GM23338 (cell line): Measurements from ENCODE around the gene ANGPTL3. TPM values are rescaled to one million over a fixed set of nuclear protein-coding genes. Genes with fewer than 3 reads are reported as not detected.

Experiments used
- ATAC-seq: fragments of 200-7000 bp; cut with Tn5 transposase; 3 replicates; pipeline ENCODE4 v1.9.1; 2020
- DNase-seq: peaks from one replicate; pipeline ENCODE4 v3.0.0-alpha.2; 2015; ENCODE audit warnings: low spot score
- H2AFZ ChIP-seq: fragments of 200-600 bp; sonication (generic); 2 replicates; pipeline ENCODE4 v1.8.0; 2016; ENCODE audit warnings: antibody characterized with exemption, mild to moderate bottlenecking, moderate library complexity
- H3F3A ChIP-seq: fragments of 200-600 bp; sonication (generic); replicated peaks from 2 replicates; pipeline ENCODE4 v1.8.0; 2017; ENCODE audit warnings: antibody characterized with exemption, mixed run types, low read depth
- H3K27ac ChIP-seq: fragments of 200-600 bp; sonication (generic); 2 replicates; pipeline ENCODE4 v1.6.1; 2016; ENCODE audit warnings: low read depth
- H3K27me3 ChIP-seq: fragments of 200-600 bp; sonication (generic); 2 replicates; pipeline ENCODE4 v1.8.0; 2016; ENCODE audit warnings: mild to moderate bottlenecking, mixed run types, moderate library complexity; ENCODE audit not compliant: insufficient read depth
- H3K36me3 ChIP-seq: fragments of 200-600 bp; sonication (generic); 2 replicates; pipeline ENCODE4 v1.8.0; 2016; ENCODE audit warnings: mild to moderate bottlenecking; ENCODE audit not compliant: insufficient read depth
- H3K4me1 ChIP-seq: fragments of 200-600 bp; sonication (generic); 2 replicates; pipeline ENCODE4 v1.8.0; 2016; ENCODE audit warnings: mild to moderate bottlenecking, moderate library complexity; ENCODE audit not compliant: insufficient read depth
- H3K4me2 ChIP-seq: fragments of 200-600 bp; sonication (generic); 2 replicates; pipeline ENCODE4 v1.7.1; 2017; ENCODE audit warnings: mixed run types
- H3K4me3 ChIP-seq: fragments of 200-600 bp; sonication (generic); 2 replicates; pipeline ENCODE4 v1.6.1; 2016; ENCODE audit warnings: mixed run types
- H3K79me2 ChIP-seq: fragments of 200-600 bp; sonication (generic); replicated peaks from 2 replicates; pipeline ENCODE4 v1.8.0; 2017; ENCODE audit warnings: mild to moderate bottlenecking; ENCODE audit not compliant: insufficient read depth
- H3K9me2 ChIP-seq: fragments of 200-600 bp; sonication (generic); 2 replicates; pipeline ENCODE4 v1.8.0; 2017; ENCODE audit not compliant: insufficient read depth
- H4K20me1 ChIP-seq: fragments of 200-600 bp; sonication (generic); replicated peaks from 2 replicates; pipeline ENCODE4 v1.8.0; 2017; ENCODE audit warnings: mild to moderate bottlenecking; ENCODE audit not compliant: insufficient read depth
- H3K27ac Mint-ChIP-seq: 2 replicates; pipeline ENCODE4 v1.8.0; 2020; ENCODE audit warnings: inconsistent platforms, mild to moderate bottlenecking, moderate library complexity, mixed read lengths
- H3K27me3 Mint-ChIP-seq: 3 replicates; pipeline ENCODE4 v1.8.0; 2022; ENCODE audit warnings: low read depth, mild to moderate bottlenecking, moderate library complexity, mixed read lengths, inconsistent platforms; ENCODE audit not compliant: insufficient read depth, poor library complexity
- H3K36me3 Mint-ChIP-seq: 3 replicates; pipeline ENCODE4 v1.8.0; 2021; ENCODE audit warnings: low read depth, mild to moderate bottlenecking, inconsistent platforms, moderate library complexity, mixed read lengths
- H3K4me1 Mint-ChIP-seq: 3 replicates; pipeline ENCODE4 v1.8.0; 2020; ENCODE audit warnings: mild to moderate bottlenecking, inconsistent platforms, mixed read lengths
- H3K4me3 Mint-ChIP-seq: 3 replicates; pipeline ENCODE4 v1.8.0; 2021; ENCODE audit warnings: moderate library complexity, mild to moderate bottlenecking, inconsistent platforms, mixed read lengths
- H3K9me3 Mint-ChIP-seq: 3 replicates; pipeline ENCODE4 v1.8.0; 2020; ENCODE audit warnings: moderate library complexity, mild to moderate bottlenecking, inconsistent platforms, mixed read lengths
- CREB1 ChIP-seq: fragments of 250-450 bp; sonication (Bioruptor Pico); IDR thresholded peaks from 2 replicates; pipeline ENCODE4 v1.5.0; 2020; ENCODE audit warnings: low read depth, mild to moderate bottlenecking, moderate library complexity
- EZH2 ChIP-seq: fragments of 200-600 bp; sonication (generic); IDR thresholded peaks from one replicate; pipeline ENCODE4 v1.8.0; 2017; ENCODE audit warnings: antibody characterized with exemption, mild to moderate bottlenecking, low read depth; ENCODE audit not compliant: unreplicated experiment
- EZH2phosphoT487 ChIP-seq: fragments of 200-600 bp; sonication (generic); IDR thresholded peaks from one replicate; pipeline ENCODE4 v1.8.1; 2018; ENCODE audit warnings: antibody characterized with exemption; ENCODE audit not compliant: unreplicated experiment
- JUNB ChIP-seq: IDR thresholded peaks from one replicate; pipeline ENCODE4 v1.6.1; 2016; ENCODE audit warnings: antibody characterized with exemption; ENCODE audit not compliant: unreplicated experiment
- NANOG ChIP-seq: IDR thresholded peaks from 2 replicates; pipeline ENCODE4 v1.6.1; 2016; ENCODE audit warnings: antibody characterized with exemption, borderline replicate concordance
- POLR2AphosphoS5 ChIP-seq: IDR thresholded peaks from 2 replicates; pipeline ENCODE4 v1.6.1; 2016; ENCODE audit warnings: antibody characterized with exemption, low read depth
- STAT1 ChIP-seq: IDR thresholded peaks from one replicate; pipeline ENCODE4 v1.6.1; 2016; ENCODE audit warnings: antibody characterized with exemption; ENCODE audit not compliant: unreplicated experiment
- ZNF114 ChIP-seq: fragments of 250-450 bp; sonication (Bioruptor Pico); IDR thresholded peaks from 2 replicates; pipeline ENCODE4 v1.5.0; 2020; ENCODE audit warnings: mild to moderate bottlenecking, moderate library complexity
- polyA plus RNA-seq: library from polyadenylated mRNA; unstranded; fragments of >200 nt; fragmentation: Nextera tagmentation; extraction: Ambion mirVana; gene quantifications from 2 replicates; pipeline ENCODE4 v1.2.1, GENCODE V29; 2016
- total RNA-seq: library from RNA; depleted of rRNA; stranded (reverse); fragments of >200 nt; shearing (Covaris generic); gene quantifications from 2 replicates; pipeline ENCODE4 v1.2.3, GENCODE V29; 2014
- TF ChIP-seq, protein P1 (sequence below), 2 experiments: fragments of 200-600 bp in 1 of 2; sonication (generic) in 1 of 2; conservative IDR thresholded peaks; 2 replicates each; pipeline versions ENCODE4 v1.5.1 to v1.6.1; 2016 to 2017; ENCODE audit warnings: antibody characterized with exemption in 2 of 2, low read depth in 2 of 2, mild to moderate bottlenecking in 2 of 2, moderate library complexity in 1 of 2
- TF ChIP-seq, protein P2 (sequence below): IDR thresholded peaks from one replicate; pipeline ENCODE4 v1.6.1; 2018; ENCODE audit warnings: antibody characterized with exemption; ENCODE audit not compliant: unreplicated experiment

Gene ANGPTL3
- total and polyA plus RNA-seq, 2 experiments from 2014 or later = 0.16 TPM; not detected in 1

DNA sequence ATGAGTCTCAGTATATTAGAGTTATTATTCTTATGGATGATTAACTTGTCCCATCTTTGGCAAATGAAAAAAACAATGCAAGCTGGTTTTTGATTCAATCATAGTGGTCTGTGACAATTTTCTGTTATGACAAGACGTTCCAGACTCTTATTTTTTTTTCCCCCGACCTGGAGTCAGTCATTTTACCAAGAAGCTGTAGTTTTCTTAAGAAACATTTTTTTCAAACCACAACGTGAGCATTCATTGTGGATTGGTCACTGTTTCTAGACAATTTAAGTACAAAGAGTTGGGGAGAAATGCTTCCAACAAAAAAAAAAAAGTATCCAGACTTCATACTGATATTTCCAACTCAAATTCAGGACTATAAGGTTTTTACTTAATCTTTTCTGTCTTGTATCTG is 8.0 kb upstream of the ANGPTL3 start (continued):
- TF ChIP-seq, protein P1, sequence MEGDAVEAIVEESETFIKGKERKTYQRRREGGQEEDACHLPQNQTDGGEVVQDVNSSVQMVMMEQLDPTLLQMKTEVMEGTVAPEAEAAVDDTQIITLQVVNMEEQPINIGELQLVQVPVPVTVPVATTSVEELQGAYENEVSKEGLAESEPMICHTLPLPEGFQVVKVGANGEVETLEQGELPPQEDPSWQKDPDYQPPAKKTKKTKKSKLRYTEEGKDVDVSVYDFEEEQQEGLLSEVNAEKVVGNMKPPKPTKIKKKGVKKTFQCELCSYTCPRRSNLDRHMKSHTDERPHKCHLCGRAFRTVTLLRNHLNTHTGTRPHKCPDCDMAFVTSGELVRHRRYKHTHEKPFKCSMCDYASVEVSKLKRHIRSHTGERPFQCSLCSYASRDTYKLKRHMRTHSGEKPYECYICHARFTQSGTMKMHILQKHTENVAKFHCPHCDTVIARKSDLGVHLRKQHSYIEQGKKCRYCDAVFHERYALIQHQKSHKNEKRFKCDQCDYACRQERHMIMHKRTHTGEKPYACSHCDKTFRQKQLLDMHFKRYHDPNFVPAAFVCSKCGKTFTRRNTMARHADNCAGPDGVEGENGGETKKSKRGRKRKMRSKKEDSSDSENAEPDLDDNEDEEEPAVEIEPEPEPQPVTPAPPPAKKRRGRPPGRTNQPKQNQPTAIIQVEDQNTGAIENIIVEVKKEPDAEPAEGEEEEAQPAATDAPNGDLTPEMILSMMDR (conservative IDR thresholded peaks at IDR 0.05; ENCODE audit: low read depth in 2 of 2) = no peak

GRCh38 chr1:62590255-62590969 is 6.9 kb upstream of the ANGPTL3 start:
- Histone ChIP-seq H3K79me2 (no peaks in the 10 kb centered on the region), H3K4me2 (no peak overlapping the region), H3K4me1 (peaks cover 19% of the 10 kb centered on the region), H2AFZ (no peak overlapping the region), H3F3A (no peaks in the 10 kb centered on the region), H3K9me2 (no peaks in the 10 kb centered on the region), H4K20me1 (no peaks in the 10 kb centered on the region), H3K36me3 (no peaks in the 10 kb centered on the region), H3K27me3 (no peaks in the 10 kb centered on the region), H3K4me3 (no peak overlapping the region), H3K27ac (no peak overlapping the region)
- H3K4me3 Mint-ChIP-seq = no peak overlapping the region
- H3K27me3 Mint-ChIP-seq = no peaks in the 10 kb centered on the region
- no peaks in the 10 kb centered on the region for H3K36me3 Mint-ChIP-seq
- TF ChIP-seq STAT1 (no peak), NANOG (no peak), JUNB (no peak), POLR2AphosphoS5 (no peak), CREB1 (CRISPR knock-in tag) (no peak), EZH2 (no peak), EZH2phosphoT487 (no peak), ZNF114 (CRISPR knock-in tag) (no peak)
- TF ChIP-seq, protein P2, sequence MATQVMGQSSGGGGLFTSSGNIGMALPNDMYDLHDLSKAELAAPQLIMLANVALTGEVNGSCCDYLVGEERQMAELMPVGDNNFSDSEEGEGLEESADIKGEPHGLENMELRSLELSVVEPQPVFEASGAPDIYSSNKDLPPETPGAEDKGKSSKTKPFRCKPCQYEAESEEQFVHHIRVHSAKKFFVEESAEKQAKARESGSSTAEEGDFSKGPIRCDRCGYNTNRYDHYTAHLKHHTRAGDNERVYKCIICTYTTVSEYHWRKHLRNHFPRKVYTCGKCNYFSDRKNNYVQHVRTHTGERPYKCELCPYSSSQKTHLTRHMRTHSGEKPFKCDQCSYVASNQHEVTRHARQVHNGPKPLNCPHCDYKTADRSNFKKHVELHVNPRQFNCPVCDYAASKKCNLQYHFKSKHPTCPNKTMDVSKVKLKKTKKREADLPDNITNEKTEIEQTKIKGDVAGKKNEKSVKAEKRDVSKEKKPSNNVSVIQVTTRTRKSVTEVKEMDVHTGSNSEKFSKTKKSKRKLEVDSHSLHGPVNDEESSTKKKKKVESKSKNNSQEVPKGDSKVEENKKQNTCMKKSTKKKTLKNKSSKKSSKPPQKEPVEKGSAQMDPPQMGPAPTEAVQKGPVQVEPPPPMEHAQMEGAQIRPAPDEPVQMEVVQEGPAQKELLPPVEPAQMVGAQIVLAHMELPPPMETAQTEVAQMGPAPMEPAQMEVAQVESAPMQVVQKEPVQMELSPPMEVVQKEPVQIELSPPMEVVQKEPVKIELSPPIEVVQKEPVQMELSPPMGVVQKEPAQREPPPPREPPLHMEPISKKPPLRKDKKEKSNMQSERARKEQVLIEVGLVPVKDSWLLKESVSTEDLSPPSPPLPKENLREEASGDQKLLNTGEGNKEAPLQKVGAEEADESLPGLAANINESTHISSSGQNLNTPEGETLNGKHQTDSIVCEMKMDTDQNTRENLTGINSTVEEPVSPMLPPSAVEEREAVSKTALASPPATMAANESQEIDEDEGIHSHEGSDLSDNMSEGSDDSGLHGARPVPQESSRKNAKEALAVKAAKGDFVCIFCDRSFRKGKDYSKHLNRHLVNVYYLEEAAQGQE = no peak
- TF ChIP-seq, protein P1 (conservative IDR thresholded peaks at IDR 0.05; ENCODE audit: low read depth in 2 of 2) = no peak
- H3K4me1 Mint-ChIP-seq = peaks cover 20% of the 10 kb centered on the region; the same call in 2 of the 3 replicates
- no peaks in the 10 kb centered on the region for H3K9me3 Mint-ChIP-seq
- no peak overlapping the region for H3K27ac Mint-ChIP-seq
- no peak for ATAC-seq
- DNase-seq = no peak
